ENCODE data around the gene MATK.

MATK gene

DNA sequence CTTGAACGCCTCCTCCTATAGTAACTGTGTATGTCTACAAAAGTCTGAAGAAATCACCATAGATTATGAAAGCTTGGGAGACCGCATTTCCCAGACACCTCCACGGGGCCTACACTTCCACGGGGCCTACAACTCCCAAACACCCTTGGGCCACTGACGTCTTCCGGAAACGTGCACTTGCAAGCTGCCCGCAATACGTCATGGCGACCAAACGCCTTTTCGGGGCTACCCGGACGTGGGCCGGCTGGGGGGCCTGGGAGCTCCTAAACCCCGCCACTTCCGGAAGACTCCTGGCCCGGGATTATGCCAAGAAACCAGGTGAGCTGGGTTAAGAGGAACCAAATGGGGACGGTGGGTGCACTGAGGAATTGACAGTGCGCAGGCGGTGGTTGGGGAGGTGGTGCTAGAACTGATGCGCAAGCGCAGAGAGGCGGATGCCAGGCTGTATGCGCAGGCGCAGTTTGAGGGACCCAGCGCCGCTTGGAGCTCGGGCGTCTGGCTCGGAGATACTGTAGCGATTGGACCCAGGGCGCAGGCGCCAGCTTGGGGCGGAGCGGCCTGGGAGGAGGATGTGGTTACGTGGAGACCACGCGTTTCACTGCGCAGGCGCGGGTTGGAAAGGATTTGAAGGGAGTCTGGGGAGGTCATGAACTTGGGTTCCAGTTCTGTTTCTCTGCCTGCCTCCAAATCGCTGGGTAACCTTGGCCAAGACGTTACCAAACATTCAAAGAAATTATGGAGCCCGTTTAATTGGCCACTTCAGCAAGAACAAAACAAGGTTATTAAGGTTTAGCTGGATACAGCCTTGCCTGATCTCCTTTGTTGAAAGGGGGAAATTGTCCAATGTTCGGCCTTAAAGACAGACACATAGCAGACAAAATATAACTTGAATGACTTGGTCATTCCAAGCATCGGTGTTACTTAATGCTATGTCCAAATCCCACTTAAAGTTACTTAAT is 23.4 kb downstream of the MATK start, which contains the start of gene MRPL54:
TSS of gene MRPL54 (plus strand) at position 182 of the 959 bp plus-strand sequence. CDS start at position 201, 19 bp downstream.
- no peak within 1 kb of the TSS for H3K23ac ChIP-seq (ENCODE audit: low read length)
- H3K9ac ChIP-seq (ENCODE audit: low read length): peak within 1 kb of the TSS; percentile 93
- H3K18ac ChIP-seq (ENCODE audit: low read length): peak within 1 kb of the TSS; percentile 74
- H4K91ac ChIP-seq (ENCODE audit: low read depth, low read length): peak within 1 kb of the TSS; percentile 88
- H3K4me3 ChIP-seq (ENCODE audit: low read depth, low read length): peak within 1 kb of the TSS; percentile 91
- peak within 1 kb of the TSS; percentile 77 for H2BK12ac ChIP-seq (ENCODE audit: low read length)
- H4K8ac ChIP-seq (ENCODE audit: low read depth, low read length): peak within 1 kb of the TSS; percentile 97
- WGBS (ENCODE audit: extremely low coverage, insufficient coverage, insufficient read length): no CpG with 5 or more reads among the region's 47 CpGs
- H3K14ac ChIP-seq (ENCODE audit: low read length): peak within 1 kb of the TSS; percentile 85
- H2AFZ ChIP-seq (ENCODE audit: insufficient read depth, low read length, poor library complexity): peak within 1 kb of the TSS; percentile 95
- peaks cover 7% of the 10 kb centered on the region for H3K79me1 ChIP-seq (ENCODE audit: low read length)
- H3K27ac ChIP-seq (ENCODE audit: low read depth, low read length): peak within 1 kb of the TSS; percentile 94
- peaks cover 10% of the 10 kb centered on the region for H3K79me2 ChIP-seq (ENCODE audit: control insufficient read depth, insufficient read depth, low read length, poor library complexity)
- peaks cover 36 to 38% of the 10 kb centered on the region in 2 experiments for H3K36me3 ChIP-seq (ENCODE audit: control insufficient read depth in 1 of 2, insufficient read depth in 2 of 2, low read length in 2 of 2)
- peak within 1 kb of the TSS; percentile 58 for H3K4me2 ChIP-seq (ENCODE audit: low read length)
- DNase-seq: peak; percentile 100
- H3K4me1 ChIP-seq (ENCODE audit: control insufficient read depth in 1 of 2, insufficient read depth in 2 of 2, low read length in 2 of 2): peaks cover 0 to 4% of the 10 kb centered on the region in 2 experiments
- peak within 1 kb of the TSS; percentile 96 for H4K12ac ChIP-seq (ENCODE audit: low read depth, low read length)
- H3K9me3 ChIP-seq (ENCODE audit: insufficient read depth, low read depth, low read length): no peaks in the 10 kb centered on the region
- H3K4ac ChIP-seq (ENCODE audit: low read depth, low read length): peak within 1 kb of the TSS; percentile 70
- H2BK120ac ChIP-seq (ENCODE audit: insufficient read depth, low read length, poor library complexity): peak within 1 kb of the TSS; percentile 91
- H2BK5ac ChIP-seq (ENCODE audit: low read depth, low read length, poor library complexity): peak within 1 kb of the TSS; percentile 98
- peak within 1 kb of the TSS; percentile 61 for H2AK5ac ChIP-seq (ENCODE audit: low read length)
- no peaks in the 10 kb centered on the region for H3K27me3 ChIP-seq (ENCODE audit: insufficient read depth, low read length)

DNA sequence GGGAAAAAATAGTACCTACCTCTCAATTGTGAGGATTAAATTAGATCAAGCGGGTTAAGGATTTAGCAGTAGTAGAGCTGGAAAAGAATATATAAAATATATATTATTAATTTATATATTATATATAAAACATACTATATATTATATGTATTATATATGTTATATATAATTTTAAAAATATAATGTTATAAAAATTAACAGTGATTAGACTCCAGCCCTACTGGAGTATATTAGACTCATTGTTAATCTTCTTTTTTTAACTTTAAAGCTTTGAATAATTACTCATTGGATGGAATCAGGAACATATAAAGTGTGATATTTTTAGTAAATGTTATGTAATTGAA is 24.1 kb downstream of the MATK start:
- H2AFZ ChIP-seq (ENCODE audit: insufficient read depth, low read length, poor library complexity): peak overlapping the region; percentile 95
- H2BK12ac ChIP-seq (ENCODE audit: low read length): peak overlapping the region; percentile 77
- peaks cover 0 to 4% of the 10 kb centered on the region in 2 experiments for H3K4me1 ChIP-seq (ENCODE audit: control insufficient read depth in 1 of 2, insufficient read depth in 2 of 2, low read length in 2 of 2)
- peaks cover 29 to 34% of the 10 kb centered on the region in 2 experiments for H3K36me3 ChIP-seq (ENCODE audit: control insufficient read depth in 1 of 2, insufficient read depth in 2 of 2, low read length in 2 of 2)
- no peak overlapping the region for H3K4me2 ChIP-seq (ENCODE audit: low read length)
- H3K14ac ChIP-seq (ENCODE audit: low read length): no peak overlapping the region
- peak overlapping the region; percentile 70 for H4K12ac ChIP-seq (ENCODE audit: low read depth, low read length)
- H3K27ac ChIP-seq (ENCODE audit: low read depth, low read length): no peak overlapping the region
- no peaks in the 10 kb centered on the region for H3K9me3 ChIP-seq (ENCODE audit: insufficient read depth, low read depth, low read length)
- H3K4me3 ChIP-seq (ENCODE audit: low read depth, low read length): no peak overlapping the region
- H3K23ac ChIP-seq (ENCODE audit: low read length): no peak overlapping the region
- no peak overlapping the region for H2BK5ac ChIP-seq (ENCODE audit: low read depth, low read length, poor library complexity)
- no peak overlapping the region for H2BK120ac ChIP-seq (ENCODE audit: insufficient read depth, low read length, poor library complexity)
- H3K27me3 ChIP-seq (ENCODE audit: insufficient read depth, low read length): no peaks in the 10 kb centered on the region
- peak overlapping the region; percentile 83 for H4K91ac ChIP-seq (ENCODE audit: low read depth, low read length)
- peak overlapping the region; percentile 21 for H3K4ac ChIP-seq (ENCODE audit: low read depth, low read length)
- WGBS (ENCODE audit: extremely low coverage, insufficient coverage, insufficient read length): no CpG with 5 or more reads among the region's 1 CpG
- H3K18ac ChIP-seq (ENCODE audit: low read length): no peak overlapping the region
- no peak overlapping the region for H2AK5ac ChIP-seq (ENCODE audit: low read length)
- no peak for DNase-seq
- peak overlapping the region; percentile 96 for H4K8ac ChIP-seq (ENCODE audit: low read depth, low read length)
- H3K79me2 ChIP-seq (ENCODE audit: control insufficient read depth, insufficient read depth, low read length, poor library complexity): peaks cover 10% of the 10 kb centered on the region
- no peak overlapping the region for H3K9ac ChIP-seq (ENCODE audit: low read length)
- H3K79me1 ChIP-seq (ENCODE audit: low read length): peaks cover 7% of the 10 kb centered on the region

DNA sequence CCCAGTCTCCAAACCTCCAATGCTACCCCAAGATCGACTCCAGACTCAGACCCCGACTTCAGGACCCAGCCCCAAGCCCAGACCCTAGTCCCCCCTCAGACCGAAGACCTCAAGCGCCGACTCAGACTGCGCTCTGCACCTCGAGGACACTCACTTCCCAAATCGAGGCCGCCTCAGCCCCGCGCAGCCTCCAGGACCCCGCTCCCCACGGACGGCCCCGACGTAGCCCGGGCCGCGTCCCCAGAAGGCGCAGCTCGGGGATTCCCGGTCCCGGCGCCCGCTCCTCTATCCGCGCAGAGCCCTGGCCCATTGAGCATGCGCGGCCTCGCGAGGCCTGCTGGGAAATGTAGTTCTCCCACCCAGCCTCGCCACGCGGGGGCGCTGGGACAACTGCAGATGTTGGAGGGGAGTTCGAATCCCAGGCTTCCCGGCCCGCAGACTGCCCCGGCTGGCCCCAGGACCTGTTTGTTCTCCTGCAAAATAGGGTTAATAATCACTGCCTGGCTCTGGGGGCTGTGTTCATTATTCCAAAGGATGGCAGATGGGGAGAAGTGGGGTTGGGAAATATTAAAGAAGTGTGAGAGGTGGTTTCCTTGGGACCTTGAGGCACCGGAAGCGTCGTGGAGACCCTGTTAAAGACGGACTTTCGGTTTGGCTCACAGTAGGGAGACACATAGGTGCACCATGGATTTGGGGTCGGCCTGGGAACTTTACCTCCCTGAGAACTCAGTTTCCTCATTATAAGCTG is 24.6 kb downstream of the MATK start, which contains the start of gene APBA3:
TSS of gene APBA3 (minus strand) at position 311 of the 748 bp plus-strand sequence. CDS start 1,428 bp downstream, outside the sequence.
- Histone ChIP-seq H2BK12ac (ENCODE audit: low read length) (peak within 1 kb of the TSS; percentile 77), H3K4ac (ENCODE audit: low read depth, low read length) (peak within 1 kb of the TSS; percentile 88), H3K4me2 (ENCODE audit: low read length) (peak within 1 kb of the TSS; percentile 72), H2AK5ac (ENCODE audit: low read length) (peak within 1 kb of the TSS; percentile 67), H3K4me1 (ENCODE audit: control insufficient read depth in 1 of 2, insufficient read depth in 2 of 2, low read length in 2 of 2) (peaks cover 0 to 4% of the 10 kb centered on the region in 2 experiments), H3K9ac (ENCODE audit: low read length) (peak within 1 kb of the TSS; percentile 83), H3K36me3 (ENCODE audit: control insufficient read depth in 1 of 2, insufficient read depth in 2 of 2, low read length in 2 of 2) (peaks cover 25 to 29% of the 10 kb centered on the region in 2 experiments), H2BK5ac (ENCODE audit: low read depth, low read length, poor library complexity) (peak within 1 kb of the TSS; percentile 98), H3K27ac (ENCODE audit: low read depth, low read length) (peak within 1 kb of the TSS; percentile 94), H2AFZ (ENCODE audit: insufficient read depth, low read length, poor library complexity) (peak within 1 kb of the TSS; percentile 95), H4K12ac (ENCODE audit: low read depth, low read length) (peak within 1 kb of the TSS; percentile 96), H2BK120ac (ENCODE audit: insufficient read depth, low read length, poor library complexity) (peak within 1 kb of the TSS; percentile 91), H4K8ac (ENCODE audit: low read depth, low read length) (peak within 1 kb of the TSS; percentile 97), H3K9me3 (ENCODE audit: insufficient read depth, low read depth, low read length) (no peaks in the 10 kb centered on the region), H3K79me2 (ENCODE audit: control insufficient read depth, insufficient read depth, low read length, poor library complexity) (peaks cover 10% of the 10 kb centered on the region), H3K79me1 (ENCODE audit: low read length) (peaks cover 7% of the 10 kb centered on the region), H4K91ac (ENCODE audit: low read depth, low read length) (peak within 1 kb of the TSS; percentile 94), H3K14ac (ENCODE audit: low read length) (peak within 1 kb of the TSS; percentile 92), H3K18ac (ENCODE audit: low read length) (peak within 1 kb of the TSS; percentile 97), H3K4me3 (ENCODE audit: low read depth, low read length) (peak within 1 kb of the TSS; percentile 91), H3K23ac (ENCODE audit: low read length) (no peak within 1 kb of the TSS), H3K27me3 (ENCODE audit: insufficient read depth, low read length) (no peaks in the 10 kb centered on the region)
- no CpG with 5 or more reads among the region's 45 CpGs for WGBS (ENCODE audit: extremely low coverage, insufficient coverage, insufficient read length)
- DNase-seq: peak; percentile 90 to 97

DNA sequence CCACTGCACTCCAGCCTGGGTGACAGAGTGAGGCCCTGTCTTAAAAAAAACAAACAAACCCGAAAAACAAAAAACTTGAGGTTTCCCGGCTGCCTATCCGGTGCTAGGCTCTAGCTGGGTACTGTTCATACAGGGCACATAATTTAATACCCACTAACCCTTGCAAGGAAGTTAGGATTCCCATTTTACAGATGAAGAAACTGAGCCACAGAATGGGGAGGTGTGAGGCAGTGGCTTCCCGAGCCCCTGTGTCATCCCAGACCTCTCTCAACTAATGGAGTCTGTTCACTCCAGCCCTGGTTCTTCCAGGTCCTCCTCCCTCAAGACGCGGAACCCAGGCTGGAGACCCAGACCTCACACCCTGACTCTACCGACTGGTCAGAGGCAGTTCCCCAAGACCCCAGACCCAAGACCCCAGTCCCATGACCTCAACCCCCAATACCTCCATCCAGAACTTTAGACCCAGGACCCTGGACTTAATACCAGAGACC is 25.3 kb downstream of the MATK start:
- Histone ChIP-seq H2AFZ (ENCODE audit: insufficient read depth, low read length, poor library complexity) (peak overlapping the region; percentile 88), H3K79me2 (ENCODE audit: control insufficient read depth, insufficient read depth, low read length, poor library complexity) (peaks cover 10% of the 10 kb centered on the region), H2BK5ac (ENCODE audit: low read depth, low read length, poor library complexity) (peak overlapping the region; percentile 70), H3K79me1 (ENCODE audit: low read length) (peaks cover 7% of the 10 kb centered on the region), H3K23ac (ENCODE audit: low read length) (no peak overlapping the region), H3K9me3 (ENCODE audit: insufficient read depth, low read depth, low read length) (no peaks in the 10 kb centered on the region), H3K14ac (ENCODE audit: low read length) (peak overlapping the region; percentile 92), H3K4ac (ENCODE audit: low read depth, low read length) (peak overlapping the region; percentile 88), H3K27me3 (ENCODE audit: insufficient read depth, low read length) (no peaks in the 10 kb centered on the region), H3K36me3 (ENCODE audit: control insufficient read depth in 1 of 2, insufficient read depth in 2 of 2, low read length in 2 of 2) (peaks cover 22 to 26% of the 10 kb centered on the region in 2 experiments), H4K8ac (ENCODE audit: low read depth, low read length) (peak overlapping the region; percentile 95), H3K4me3 (ENCODE audit: low read depth, low read length) (peak overlapping the region; percentile 91), H4K12ac (ENCODE audit: low read depth, low read length) (peak overlapping the region; percentile 84), H4K91ac (ENCODE audit: low read depth, low read length) (peak overlapping the region; percentile 94), H2BK12ac (ENCODE audit: low read length) (no peak overlapping the region), H3K9ac (ENCODE audit: low read length) (peak overlapping the region; percentile 83), H3K4me2 (ENCODE audit: low read length) (peak overlapping the region; percentile 72), H2AK5ac (ENCODE audit: low read length) (peak overlapping the region; percentile 67), H3K27ac (ENCODE audit: low read depth, low read length) (no peak overlapping the region), H2BK120ac (ENCODE audit: insufficient read depth, low read length, poor library complexity) (peak overlapping the region; percentile 73), H3K18ac (ENCODE audit: low read length) (peak overlapping the region; percentile 97), H3K4me1 (ENCODE audit: control insufficient read depth in 1 of 2, insufficient read depth in 2 of 2, low read length in 2 of 2) (peaks cover 0 to 4% of the 10 kb centered on the region in 2 experiments)
- peak in 1 of 2 donors; percentile 4 for DNase-seq
- no CpG with 5 or more reads among the region's 7 CpGs for WGBS (ENCODE audit: extremely low coverage, insufficient coverage, insufficient read length)
